ENCODE data around the gene PTBP3.
"Not testable (repeated sequence)": the region's sequence is repeated elsewhere in the genome, so short reads cannot be mapped to it uniquely, and the experiment has no call there.

The PTBP3 gene, protein sequence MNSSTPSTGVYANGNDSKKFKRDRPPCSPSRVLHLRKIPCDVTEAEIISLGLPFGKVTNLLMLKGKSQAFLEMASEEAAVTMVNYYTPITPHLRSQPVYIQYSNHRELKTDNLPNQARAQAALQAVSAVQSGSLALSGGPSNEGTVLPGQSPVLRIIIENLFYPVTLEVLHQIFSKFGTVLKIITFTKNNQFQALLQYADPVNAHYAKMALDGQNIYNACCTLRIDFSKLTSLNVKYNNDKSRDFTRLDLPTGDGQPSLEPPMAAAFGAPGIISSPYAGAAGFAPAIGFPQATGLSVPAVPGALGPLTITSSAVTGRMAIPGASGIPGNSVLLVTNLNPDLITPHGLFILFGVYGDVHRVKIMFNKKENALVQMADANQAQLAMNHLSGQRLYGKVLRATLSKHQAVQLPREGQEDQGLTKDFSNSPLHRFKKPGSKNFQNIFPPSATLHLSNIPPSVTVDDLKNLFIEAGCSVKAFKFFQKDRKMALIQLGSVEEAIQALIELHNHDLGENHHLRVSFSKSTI

GRCh38 chr9:112332977-112333638, at the start of gene PTBP3:
Gene PTBP3 (minus strand): TSS chr9:112333619. CDS start chr9:112297865, 35,754 bp downstream.
- DNase-seq = peak; percentile 70

DNA sequence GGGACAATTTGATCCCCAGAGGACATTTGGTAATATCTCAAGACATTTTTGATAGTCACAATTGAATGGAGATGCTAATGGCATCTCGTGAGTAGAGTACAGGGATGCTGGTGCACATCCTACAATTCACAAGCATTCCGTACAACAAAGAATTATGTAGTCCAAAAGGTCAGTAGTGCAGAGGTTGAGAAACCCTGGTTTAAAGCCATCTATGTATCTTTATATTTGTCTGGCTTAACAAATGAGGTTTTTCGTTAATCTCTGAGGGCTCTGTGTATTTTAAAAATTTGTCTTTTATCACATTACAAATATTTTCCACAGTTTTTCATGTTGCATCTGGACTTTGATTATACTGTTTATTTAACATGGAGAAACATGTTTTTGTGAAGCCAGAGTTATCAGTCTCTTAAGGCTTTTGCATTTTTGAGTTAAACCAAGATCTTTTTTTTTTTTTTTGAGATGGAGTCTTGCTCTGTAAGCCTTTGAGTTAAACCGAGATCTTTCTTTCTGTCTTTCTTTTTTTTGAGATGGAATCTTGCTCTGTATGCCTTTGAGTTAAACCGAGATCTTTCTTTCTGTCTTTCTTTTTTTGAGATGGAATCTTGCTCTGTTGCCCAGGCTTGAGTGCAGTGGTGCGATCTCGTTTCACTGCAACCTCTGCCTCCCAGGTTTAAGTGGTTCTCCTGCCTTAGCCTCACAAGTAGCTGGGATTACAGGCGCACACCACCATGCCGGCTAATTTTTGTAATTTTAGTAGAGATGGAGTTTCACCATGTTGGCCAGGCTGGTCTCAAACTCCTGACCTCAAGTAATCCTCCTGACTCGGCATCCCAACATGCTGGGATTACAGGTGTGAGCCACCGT, 49.3 kb upstream of the PTBP3 start:
- no peak for DNase-seq

DNA sequence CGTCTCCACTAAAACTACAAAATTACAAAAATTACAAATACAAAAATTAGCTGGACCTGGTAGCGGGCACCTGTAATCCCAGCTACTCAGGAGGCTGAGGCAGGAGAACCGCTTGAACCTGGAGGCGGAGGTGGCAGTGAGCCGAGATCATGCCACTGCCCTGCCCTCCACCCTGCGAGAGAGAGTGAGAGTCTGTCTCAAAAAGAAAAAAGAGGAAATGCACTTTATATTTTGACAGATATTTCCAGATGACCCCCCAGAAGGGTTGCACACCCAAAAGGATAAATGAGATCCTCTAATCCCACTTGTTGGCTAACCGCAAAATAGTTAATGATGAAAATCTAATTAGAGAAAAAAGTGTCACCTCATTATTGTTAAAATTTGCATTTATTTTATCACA, 48.6 kb upstream of the PTBP3 start:
- DNase-seq = no peak

- no peak for DNase-seq
Measured at GRCh38 chr9:112380825-112381221, 47.4 kb upstream of the PTBP3 start.

- no peak for DNase-seq
Measured at GRCh38 chr9:112380102-112380824, 46.8 kb upstream of the PTBP3 start, which contains the start of gene HSDL2. Gene HSDL2 (plus strand): TSS chr9:112380108. CDS start chr9:112380164, 56 bp downstream.

DNA sequence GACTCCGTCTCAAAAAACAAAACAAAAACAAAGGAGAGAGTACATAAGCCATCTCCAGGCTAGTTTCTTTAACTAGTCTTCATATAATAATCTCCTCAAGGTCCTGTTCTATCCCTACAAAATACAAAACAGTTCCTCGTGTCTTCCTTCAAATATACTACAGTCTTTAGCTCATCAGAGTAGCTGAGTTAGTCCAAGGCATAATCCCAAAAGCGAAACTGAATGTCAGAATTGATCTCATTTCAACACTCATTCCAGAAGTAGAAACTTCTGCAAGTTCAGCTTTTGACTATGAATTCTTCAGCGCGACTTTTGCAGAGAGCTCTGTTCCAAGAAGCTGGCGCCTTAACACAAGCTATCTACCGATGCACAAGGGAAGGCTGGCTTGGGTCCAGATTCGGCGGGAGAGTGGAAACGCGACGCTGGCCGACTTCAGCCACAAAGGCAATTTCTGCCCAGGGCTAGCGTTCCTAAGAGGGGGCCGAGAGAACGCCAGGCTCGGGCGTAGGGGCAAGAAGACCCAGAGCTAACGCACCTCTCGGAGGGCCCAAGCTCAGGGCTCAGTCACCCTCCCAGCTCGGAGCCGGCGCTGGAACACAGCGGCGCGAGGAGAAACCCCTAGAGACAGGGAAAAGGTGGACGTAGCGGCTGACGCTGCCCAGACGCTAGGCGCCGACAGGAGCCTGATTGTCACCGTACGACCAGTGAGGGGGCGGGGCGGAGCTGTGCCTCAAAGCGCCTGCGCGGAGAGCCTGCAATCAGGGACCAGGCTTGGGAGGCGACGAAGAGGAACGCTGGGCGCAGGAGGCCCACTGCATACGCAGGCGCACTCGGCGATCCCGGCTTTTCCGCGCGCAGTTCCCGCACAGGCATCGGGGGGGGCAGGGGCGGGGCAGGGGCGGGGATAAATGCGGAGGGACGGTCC, 46.0 kb upstream of the PTBP3 start:
- DNase-seq = peak; percentile 93

GRCh38 chr9:112378328-112379176, 45.1 kb upstream of the PTBP3 start:
- no peak for DNase-seq

DNA sequence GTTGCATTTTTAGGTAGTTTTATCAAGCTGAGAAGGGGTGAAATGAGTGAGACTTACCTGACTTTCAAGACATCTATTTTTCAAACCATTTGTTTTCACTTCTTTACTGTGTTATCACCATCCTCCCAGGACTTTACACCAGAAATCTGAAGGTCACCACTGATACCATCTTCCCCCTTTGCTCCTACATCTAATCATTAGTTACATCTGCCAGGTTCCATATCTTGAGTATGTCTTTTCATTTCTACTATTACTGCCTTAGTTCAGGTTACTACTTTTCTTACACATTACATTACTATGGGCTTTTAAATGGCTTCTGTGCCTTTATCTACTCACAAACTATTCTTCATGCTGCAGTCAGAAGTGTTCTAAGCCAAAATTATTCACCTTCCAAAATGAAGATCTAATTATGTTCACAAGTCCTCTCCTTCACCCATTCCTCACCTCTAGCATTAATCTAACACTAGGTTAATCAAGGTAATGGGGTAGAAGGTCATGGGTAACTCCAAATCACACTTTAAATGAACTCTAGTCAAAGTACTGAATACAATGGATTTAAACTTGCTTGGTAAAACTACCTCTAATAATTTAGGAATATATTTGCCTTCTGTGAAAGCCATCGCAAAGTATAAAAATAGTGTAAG, 44.4 kb upstream of the PTBP3 start:
- DNase-seq = no peak

DNA sequence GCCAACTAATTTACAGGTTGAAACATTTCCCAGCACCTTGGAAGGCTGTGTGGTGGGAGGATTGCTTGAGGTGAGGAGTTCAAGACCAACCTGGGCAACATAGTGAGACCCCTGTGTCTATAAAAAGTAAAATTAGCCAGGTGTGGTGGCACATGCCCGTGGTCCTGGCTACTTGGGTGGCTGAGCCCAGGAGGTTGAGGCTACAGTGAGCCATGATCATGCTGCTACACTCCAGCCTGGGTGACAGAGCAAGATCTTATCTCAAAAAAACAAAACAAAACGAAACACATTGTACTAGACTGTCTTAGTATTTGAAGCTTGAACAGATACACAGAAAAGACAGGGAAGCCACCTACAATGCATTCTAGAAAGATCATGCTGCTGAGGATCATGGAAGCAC, 43.7 kb upstream of the PTBP3 start:
- DNase-seq = no peak

- no peak for DNase-seq
Measured at GRCh38 chr9:112375361-112375760, 41.9 kb upstream of the PTBP3 start.

DNA sequence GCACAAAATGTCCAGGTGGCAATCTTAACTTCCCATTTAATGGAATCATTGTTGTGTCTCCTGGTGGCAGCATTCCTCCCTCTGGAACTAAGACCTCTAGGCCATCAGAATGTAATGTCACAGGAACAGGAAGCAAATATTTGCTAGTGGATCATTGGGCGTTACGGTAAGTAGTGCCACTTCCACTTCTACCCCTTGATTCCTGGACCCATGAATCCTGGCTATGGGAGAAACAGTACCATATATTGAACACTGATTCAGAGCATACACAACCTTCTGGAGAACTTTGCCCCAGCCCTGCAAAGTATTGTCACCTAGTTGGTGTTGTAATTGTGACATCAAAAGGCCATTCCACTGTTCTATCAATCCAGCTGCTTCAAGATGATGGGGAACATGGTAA, 40.8 kb upstream of the PTBP3 start:
- DNase-seq = not testable (repeated sequence)

DNA sequence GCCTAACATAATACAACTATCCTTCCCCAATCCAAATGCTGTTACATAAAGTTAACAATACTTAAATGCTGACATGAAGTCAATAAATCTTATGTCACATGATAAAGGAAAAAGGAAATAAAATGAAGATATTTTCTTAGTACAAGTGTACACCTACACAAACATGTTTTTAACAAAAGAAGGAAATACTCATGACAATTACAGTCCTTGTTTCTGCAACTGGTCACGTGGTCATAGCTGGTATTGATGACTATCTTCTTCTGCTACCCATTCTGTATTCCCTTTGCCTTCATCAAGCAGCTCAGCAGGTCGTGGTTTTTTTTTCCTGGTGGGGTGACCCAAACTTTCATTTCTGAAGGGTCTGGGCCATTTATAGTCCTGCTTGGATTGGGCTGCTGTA, 40.2 kb upstream of the PTBP3 start:
- not testable (repeated sequence) for DNase-seq

DNA sequence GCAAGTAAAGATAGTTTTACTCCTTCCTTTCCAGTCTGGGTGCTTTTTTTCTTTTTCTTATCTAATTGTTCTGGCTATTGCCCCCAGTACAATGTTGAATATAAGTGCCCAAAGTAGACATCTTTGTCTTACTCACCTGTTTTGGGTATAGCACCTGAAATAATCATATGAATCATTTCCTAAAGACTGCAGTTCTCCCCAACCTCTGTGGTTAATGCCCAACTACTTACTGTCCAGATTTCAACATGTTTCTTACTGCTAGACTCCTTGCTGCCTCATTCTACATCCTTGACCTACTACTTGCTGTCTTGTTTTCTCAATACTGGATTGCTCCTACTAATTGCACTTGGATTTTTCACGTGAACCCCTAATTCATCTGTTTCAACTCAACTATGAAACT, 37.6 kb upstream of the PTBP3 start:
- DNase-seq = no peak

GRCh38 chr9:112369817-112370216, 36.4 kb upstream of the PTBP3 start:
- no peak for DNase-seq

DNA sequence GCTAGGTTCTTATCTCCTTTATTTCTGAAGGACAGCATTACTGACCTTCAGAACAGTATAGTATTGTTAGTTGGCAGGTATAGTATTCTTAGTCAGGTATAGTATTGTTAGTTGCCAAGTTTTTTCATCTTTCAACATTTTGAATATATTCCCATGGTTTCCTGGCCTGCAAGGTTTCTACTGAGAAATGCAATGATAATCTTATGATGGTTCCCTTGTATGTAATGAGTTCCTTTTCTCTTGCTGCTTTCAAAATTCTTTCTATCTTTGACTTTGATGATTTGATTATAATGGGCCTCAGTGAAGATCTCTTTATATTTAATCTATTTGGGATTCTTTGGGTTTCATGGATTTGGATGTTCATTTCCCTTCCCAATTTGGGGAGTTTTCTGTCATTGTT, 34.0 kb upstream of the PTBP3 start:
- DNase-seq = no peak

GRCh38 chr9:112366591-112366990, 33.2 kb upstream of the PTBP3 start:
- DNase-seq = no peak

DNA sequence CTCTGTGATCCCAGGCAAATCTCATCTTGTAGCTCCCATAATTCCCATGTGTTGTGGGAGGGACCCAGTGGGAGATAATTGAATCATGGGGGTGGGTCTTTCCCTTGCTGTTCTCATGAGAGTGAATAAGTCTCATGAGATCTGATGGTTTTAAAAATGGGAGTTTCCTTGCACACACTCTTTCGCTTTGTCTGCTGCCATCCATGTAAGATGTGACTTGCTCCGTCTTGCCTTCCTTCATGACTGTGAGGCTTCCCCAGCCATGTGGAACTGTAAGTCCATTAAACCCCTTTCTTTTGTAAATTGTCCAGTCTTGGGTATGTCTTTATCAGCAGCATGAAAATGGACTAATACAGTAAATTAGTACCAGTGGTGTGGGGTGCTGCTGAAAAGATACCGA, 31.8 kb upstream of the PTBP3 start:
- DNase-seq = not testable (repeated sequence)

DNA sequence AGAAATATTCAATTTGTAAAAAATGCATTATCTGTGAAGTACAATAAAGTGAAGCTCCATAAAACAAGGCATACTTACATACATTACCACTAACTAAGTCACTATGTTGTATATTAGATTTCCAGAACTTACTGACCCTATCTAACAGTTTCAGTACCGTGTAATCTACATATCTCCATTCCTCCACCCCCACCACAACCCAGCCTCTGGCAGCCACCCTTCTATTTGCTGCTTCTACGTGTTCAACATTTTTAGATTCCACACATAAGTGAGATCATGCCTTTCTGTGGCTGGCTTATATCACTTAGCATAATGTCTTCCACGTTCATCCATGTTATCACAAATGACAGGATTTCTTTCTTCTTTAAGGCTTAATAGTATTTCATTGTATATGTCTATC, 31.3 kb upstream of the PTBP3 start:
- no peak for DNase-seq

- no peak for DNase-seq
Measured at GRCh38 chr9:112361601-112362000, 28.2 kb upstream of the PTBP3 start.
